ENCODE results near the gene ALDH1L1. TPM values are rescaled to one million over a fixed set of nuclear protein-coding genes. Genes with fewer than 3 reads are reported as not detected.
A peak's percentile ranks its signal among the peaks of the same experiment; 100 is the strongest.

Gene ALDH1L1
- total and polyA plus RNA-seq, 2 of the 4 experiments (the other 2 are of a cell fraction), result not detected

- H3K79me1 ChIP-seq (ENCODE audit: low read depth in 1 of 2, low read length in 2 of 2), result no peaks in the 10 kb centered on the region
- H3K4me1 ChIP-seq (ENCODE audit: control insufficient read depth, insufficient read depth, low read length), result peaks cover 10% of the 10 kb centered on the region
- no peak overlapping the region for H2AK9ac ChIP-seq (replicated peaks; ENCODE audit: low read depth, low read length, poor library complexity)
- POLR2A ChIA-PET (ENCODE audit: unreplicated experiment), result no interaction called here
- H4K20me1 ChIP-seq (ENCODE audit: insufficient read depth, low read length), result no peaks in the 10 kb centered on the region
- H2BK5ac ChIP-seq (ENCODE audit: low read depth, low read length, poor library complexity, severe bottlenecking), result no peak overlapping the region
- H3K18ac ChIP-seq (ENCODE audit: low read depth, low read length), result no peak overlapping the region
- no peak overlapping the region for H4K8ac ChIP-seq (ENCODE audit: low read depth in 2 of 2, low read length in 2 of 2)
- no peak for TF ChIP-seq MAZ (IDR thresholded peaks at IDR 0.05; ENCODE audit: borderline replicate concordance, low read depth, low read length)
- TF ChIP-seq CEBPB (IDR thresholded peaks at IDR 0.05; ENCODE audit: low read depth, low read length), result peak; percentile 96
- H4K91ac ChIP-seq (ENCODE audit: insufficient read depth, low read depth, low read length), result no peak overlapping the region
- WGBS, 2 experiments (ENCODE audit: extremely low coverage in 2 of 2, insufficient read length in 1 of 2), result 83% methylated on average over 6 of the region's 22 CpGs; no CpG with 5 or more reads in 1 of the 2 experiments
- H3K14ac ChIP-seq (replicated peaks; ENCODE audit: low read depth, low read length), result no peak overlapping the region
- no peaks in the 10 kb centered on the region for H3K9me3 ChIP-seq (ENCODE audit: control insufficient read depth, insufficient read depth, low read length)
- in situ Hi-C loops (cut with MboI; ENCODE audit: low sequenced_read_pairs) (no loop called here), intact Hi-C loops (cut with micrococcal nuclease) (no loop called here), dilution Hi-C loops (cut with HindIII; ENCODE audit: low sequenced_read_pairs, unreplicated experiment) (no loop called here)
- no peak overlapping the region for H3K56ac ChIP-seq (ENCODE audit: extremely low read depth, insufficient read depth, low read length)
- H3K23ac ChIP-seq (ENCODE audit: low read depth, low read length), result no peak overlapping the region
- no peak overlapping the region for H3K4me3 ChIP-seq (ENCODE audit: insufficient read depth, low read depth, low read length)
- no peaks in the 10 kb centered on the region for H3K36me3 ChIP-seq (ENCODE audit: control insufficient read depth, insufficient read depth, low read length)
- H3K4ac ChIP-seq (ENCODE audit: low read depth, low read length), result no peak overlapping the region
- no peak overlapping the region for H2BK20ac ChIP-seq (ENCODE audit: low read depth, low read length)
- ATAC-seq (ENCODE audit: low read depth) (no peak), DNase-seq (no peak)
- no peak overlapping the region for H2BK120ac ChIP-seq (ENCODE audit: low read depth, low read length)
- H4K5ac ChIP-seq (ENCODE audit: low read depth, low read length), result no peak overlapping the region
- no peak overlapping the region for H3K4me2 ChIP-seq (ENCODE audit: low read depth, low read length)
- no peaks in the 10 kb centered on the region; the same call in 1 of the 2 replicates for H3K27me3 ChIP-seq (ENCODE audit: control insufficient read depth, insufficient read depth, low read length)
- no peak overlapping the region for H2BK15ac ChIP-seq (ENCODE audit: low read depth, low read length)
- H2AFZ ChIP-seq (replicated peaks; ENCODE audit: low read length, poor library complexity), result peak overlapping the region; percentile 56
- no peak overlapping the region for H3K9ac ChIP-seq (ENCODE audit: low read depth, low read length)
- no peak overlapping the region for H3K27ac ChIP-seq (ENCODE audit: insufficient read depth, low read length)
- H3K9me1 ChIP-seq (ENCODE audit: insufficient read depth, low read length), result peaks cover 6% of the 10 kb centered on the region; the same call in 1 of the 2 replicates
- BruUV-seq (replicated peaks), result no TSS peak
- no peak overlapping the region for H2AK5ac ChIP-seq (ENCODE audit: low read depth, low read length)
- CTCF ChIA-PET, result no interaction called here
These were observed 77.0 kb downstream of the ALDH1L1 start for GRCh38 chr3:126103121-126104027.
